NCI-H2196 treated with DMSO at 0.1 percent for 48 hours (cell line): ENCODE results near the gene SHLD1.
A peak's percentile ranks its signal among the peaks of the same experiment; 100 is the strongest.
"Not testable (repeated sequence)": the region's sequence is repeated elsewhere in the genome, so short reads cannot be mapped to it uniquely, and the experiment has no call there.

Experiments
- DNase-seq: peaks from one replicate; lab custom pipeline; 2025; ENCODE audit not compliant: unreplicated experiment; lab: John Stamatoyannopoulos, UW

The SHLD1 gene

GRCh38 chr20:5735845-5736510 lies 14.2 kb upstream of the SHLD1 start:
- peak; percentile 49 for DNase-seq

- no peak for DNase-seq
These were observed 12.6 kb upstream of the SHLD1 start for GRCh38 chr20:5737619-5737953.

DNA sequence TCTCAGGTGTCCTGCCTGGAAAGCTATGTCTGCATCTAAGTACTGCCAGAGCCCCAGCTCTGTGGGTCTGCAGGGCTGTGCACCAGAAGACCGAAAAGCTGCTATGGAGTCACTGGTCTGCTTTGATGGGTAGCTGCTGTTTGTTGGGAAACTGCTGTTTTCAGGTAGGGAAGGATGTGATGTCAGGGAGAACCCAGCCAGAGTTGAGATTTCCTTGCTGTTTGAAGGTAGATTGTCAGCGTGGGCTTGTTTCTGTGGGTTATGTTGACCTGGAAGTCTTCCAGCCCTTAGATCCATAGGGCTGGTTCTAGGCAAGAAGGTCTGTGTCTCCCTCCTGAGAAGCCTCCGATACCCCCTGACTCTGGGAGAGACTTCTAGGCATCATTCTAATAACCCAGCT lies 12.2 kb upstream of the SHLD1 start:
- DNase-seq: no peak

- DNase-seq: not testable (repeated sequence)
These were observed 9.6 kb upstream of the SHLD1 start for GRCh38 chr20:5740643-5741042.

GRCh38 chr20:5741089-5741488 lies 9.1 kb upstream of the SHLD1 start:
- DNase-seq: no peak

- DNase-seq: no peak
These were observed 8.2 kb upstream of the SHLD1 start for GRCh38 chr20:5742041-5742440.

GRCh38 chr20:5745416-5746030 lies 4.7 kb upstream of the SHLD1 start:
- no peak for DNase-seq

DNA sequence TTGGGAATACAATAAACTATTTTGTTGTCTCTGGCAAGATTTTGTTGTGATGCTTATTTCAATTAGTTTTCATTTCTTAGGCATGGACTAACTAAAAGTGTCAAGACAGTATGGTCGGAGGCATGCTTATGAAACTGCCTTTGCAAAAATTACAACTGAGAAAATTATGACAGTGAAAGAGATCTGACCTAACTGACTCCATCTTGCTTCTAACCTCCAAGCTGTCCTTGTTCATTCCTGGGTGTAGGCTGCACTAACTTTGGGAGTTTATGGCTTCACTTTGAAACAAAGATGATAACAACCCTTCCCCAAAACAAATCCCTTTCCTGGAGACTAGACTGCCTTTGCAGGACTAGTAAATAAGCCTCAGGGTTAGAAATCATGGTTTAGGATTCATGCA lies 4.1 kb upstream of the SHLD1 start:
- DNase-seq: no peak

DNA sequence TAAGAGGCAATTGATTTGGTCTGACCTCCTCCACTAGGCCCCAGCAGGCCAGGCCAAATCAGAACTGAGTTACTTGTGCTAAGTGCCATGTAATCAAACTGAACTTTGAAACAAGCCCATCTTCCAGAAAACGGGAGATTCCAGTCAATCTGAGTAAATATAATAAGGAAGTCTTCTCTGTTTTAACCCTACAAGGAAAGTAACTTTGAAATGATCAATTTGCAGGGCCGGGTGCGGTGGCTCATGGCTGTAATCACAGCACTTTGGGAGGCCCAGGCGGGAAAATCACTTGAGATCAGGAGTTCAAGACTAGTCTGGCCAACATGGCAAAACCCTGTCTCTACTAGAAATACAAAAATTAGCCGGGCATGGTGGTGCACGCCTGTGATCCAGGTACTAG lies 2.0 kb upstream of the SHLD1 start:
- no peak for DNase-seq

DNA sequence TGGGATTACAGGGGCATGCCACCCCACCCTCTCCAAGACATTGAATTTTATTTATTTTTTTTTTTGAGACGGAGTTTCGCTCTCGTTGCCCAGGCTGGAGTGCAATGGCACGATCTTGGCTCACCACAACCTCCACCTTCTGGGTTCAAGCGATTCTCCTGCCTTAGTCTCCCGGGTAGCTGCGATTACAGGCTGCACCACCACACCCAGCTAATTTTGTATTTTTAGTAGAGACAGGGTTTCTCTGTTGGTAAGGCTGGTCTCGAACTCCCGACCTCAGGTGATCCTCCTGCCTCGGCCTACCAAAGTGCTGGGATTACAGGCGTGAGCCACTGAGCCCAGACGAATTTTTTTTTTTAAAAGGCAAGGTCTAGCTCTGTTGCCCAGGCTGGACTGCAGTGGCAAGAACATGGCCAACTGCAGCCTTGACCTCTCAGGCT lies 669 bp upstream of the SHLD1 start:
- not testable (repeated sequence) for DNase-seq

DNA sequence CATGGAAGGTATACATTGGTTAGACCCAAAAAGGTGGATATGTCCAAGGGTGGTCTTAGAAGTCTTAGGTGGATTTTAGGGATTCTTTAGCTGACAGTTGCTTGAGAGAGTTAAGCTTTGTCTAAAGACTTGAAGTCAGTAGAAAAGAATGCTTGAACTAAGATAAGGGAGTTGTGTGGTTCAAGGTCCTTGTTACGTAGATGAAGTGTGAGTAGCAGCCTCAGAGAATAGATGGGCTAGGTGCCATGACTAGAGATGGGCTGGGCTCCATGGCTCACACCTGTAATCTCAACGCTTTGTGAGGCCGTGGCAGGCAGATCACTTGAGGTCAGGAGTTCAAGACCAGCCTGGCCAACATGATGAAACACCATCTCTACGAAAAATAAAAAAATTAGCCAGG lies 1.7 kb downstream of the SHLD1 start:
- DNase-seq: no peak

DNA sequence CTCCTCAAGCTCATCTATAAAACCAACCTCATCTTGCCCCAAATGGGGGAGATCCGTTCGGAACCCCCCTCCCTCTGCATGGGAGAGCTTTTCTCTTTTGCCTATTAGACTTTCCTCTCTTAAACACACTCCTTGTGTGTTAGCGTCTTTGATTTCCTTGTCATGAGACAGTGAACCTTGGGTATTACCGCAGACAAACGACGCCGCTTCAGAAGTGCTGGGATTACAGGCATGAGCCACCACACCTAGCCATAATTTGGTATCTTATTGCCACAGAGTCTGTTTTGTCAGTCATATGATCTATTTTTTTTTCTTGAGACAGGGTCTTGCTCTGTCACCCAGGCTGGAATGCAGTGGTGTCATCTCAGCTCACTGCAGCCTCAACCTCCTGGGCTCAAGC lies 3.6 kb downstream of the SHLD1 start:
- no peak for DNase-seq

DNA sequence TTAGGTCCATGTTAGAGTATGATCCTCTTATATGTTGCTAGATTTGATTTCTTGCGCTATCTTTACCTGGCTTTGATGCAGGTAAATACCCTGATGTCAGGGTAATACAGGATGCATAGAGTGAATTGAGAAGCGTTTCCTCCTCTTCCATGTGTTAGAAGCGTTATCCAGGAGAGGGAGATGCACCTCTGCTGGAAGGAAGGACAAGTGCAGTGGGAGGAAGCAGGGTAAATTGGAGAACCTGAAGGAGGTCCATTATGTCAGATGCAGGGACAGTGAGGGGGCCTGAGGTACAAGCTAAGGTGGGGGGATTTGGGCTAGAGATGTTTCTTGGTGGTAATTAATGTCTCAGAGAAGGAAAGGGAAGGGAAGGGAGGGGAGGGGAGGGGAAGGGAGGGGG lies 7.7 kb downstream of the SHLD1 start:
- no peak for DNase-seq

DNA sequence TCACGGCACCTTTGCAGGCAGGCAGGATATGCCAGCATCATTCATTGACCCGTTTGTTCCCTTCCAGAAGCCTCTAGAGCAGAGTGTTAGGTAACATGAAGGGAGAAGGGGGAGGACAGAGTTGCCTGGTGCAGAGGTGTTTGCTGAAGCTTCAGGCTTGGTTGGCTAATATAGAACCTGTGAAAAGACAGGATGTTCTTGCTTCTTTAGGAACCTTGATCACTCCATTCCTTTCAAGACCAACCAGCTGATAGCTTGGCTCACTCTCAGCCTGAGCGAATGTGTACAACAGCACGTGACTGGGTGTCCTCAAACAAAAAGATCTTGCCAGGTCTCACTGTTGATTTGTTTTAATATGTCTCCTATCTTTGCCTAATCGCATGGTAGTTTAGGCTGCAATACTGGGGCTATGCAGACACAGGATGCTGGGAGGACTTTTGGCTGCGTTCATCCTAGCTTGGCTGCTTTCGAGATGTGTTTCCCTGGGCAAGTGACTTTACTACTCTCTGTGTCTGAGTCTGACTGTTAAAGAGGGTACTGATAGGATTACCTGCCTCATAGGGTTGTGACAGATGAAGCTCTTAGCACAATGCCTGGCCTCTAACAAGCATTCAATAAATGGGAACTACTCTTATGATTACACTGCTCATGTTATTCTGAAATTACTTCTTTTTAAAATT lies 16.0 kb downstream of the SHLD1 start:
- DNase-seq: peak; percentile 74

DNA sequence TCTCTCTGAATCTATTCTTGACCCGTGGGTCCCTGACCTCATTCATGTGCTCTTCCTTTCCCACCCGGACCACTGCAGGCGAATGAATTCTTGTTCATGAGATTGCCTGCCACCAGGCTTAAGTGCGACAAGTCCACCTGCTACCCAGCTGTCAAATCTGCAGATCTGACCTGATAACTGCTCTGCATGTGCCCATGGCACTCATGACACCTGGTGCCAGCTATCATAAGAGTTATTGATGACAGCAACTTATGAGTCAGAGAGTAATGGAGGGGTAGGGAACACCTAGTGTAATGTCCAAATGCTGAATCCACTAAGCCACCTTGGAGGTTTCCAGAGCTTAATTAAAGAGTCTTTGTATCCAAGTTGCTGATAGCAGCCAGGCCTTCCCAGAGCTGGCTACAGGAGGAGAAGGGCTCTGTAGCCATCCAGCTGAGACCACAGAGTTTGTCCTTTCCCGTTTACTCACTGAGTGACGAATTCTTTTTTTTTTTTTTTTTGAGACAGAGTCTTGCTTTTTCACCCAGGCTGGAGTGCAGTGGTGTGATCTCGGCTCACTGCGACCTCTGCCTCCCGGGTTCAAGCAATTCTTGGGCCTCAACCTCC lies 17.4 kb downstream of the SHLD1 start:
- no peak for DNase-seq

DNA sequence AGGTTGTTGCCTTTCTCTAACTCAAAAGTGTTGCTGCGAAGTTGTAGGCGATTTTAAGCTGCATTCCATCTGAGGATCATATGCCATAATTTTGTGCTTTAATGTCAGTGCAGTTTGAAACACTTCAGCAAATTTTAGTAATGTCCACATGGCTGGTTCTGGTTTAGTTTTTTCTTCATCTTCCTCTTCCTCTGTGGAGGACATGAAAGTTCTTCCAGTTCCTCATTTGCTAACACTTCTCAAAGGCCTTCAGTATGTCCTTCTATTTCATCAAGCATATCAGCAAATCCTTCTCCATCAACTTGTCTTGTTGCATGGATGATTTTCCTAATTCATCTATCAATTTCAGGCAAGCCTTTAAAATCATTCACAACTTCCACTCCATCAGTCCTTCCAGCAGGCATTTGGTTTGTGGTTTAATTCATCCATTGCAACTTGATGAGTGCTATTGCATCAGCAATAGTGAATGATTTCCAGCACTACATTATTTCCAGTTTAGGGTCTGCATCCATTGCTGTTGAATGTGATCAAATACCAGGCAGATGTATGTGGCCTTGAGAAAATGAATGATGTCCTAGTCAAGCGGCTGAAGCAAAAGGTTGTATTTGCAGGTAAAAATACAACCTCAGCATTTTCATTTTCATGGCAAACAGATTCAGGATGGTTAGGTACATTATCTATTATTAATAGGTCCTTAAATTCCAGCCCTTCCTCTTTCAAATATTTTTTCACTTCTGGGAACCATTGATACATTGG lies 20.2 kb downstream of the SHLD1 start:
- no peak for DNase-seq

DNA sequence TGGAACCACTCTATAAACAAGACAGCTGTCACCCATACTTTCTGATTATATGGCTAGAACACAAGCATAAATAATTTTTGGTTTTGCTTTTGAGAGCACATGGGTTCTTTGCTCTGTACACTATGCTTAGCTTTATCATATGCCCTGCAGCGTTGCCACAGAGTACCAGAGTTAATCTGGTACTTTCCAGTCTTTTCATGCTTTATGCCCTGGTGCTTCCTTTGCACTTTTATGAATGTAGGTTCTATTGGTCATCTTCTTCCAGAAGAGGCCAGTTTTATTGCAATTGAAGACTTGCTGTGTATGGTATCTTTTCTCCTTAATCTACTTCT lies 20.8 kb downstream of the SHLD1 start:
- no peak for DNase-seq

GRCh38 chr20:5772704-5773103 lies 22.5 kb downstream of the SHLD1 start:
- DNase-seq: no peak

DNA sequence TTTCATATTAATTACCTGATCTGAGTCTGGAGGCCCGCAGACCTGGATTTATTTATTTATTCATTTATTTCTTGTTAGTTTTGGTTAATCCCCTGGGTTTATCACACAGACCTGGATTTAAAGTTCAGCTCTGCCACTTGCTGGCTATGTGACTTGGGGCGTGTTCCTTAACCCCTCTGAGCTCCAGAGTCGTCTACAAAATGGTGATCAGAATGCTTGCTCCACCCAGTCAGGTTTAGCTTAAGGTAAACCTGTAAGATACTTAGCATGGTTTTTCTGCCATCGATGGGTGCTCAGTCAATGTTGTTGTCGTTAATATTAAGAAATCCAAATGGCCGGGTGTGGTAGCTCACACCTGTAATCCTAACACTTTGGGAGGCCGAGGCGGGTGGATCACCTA lies 23.4 kb downstream of the SHLD1 start:
- DNase-seq: no peak

DNA sequence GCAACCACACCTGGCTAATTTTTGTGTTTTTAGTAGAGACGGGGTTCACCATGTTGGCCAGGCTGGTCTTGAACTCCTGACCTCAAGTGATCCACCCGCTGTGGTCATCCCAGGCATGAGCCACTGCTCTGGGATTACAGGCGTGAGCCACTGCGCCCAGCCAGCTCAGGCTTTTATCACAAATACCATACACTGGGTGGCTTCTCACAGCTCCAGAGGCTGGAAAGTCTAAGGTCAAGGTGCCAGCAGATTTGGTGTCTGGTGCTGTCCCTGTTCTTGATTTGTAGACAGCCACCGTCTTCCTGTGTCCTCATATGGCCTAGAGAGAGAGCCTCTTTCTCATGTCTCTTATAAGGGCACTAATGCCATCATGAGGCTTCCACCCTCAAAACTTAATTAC lies 25.9 kb downstream of the SHLD1 start:
- no peak for DNase-seq

GRCh38 chr20:5779071-5779900 lies 29.1 kb downstream of the SHLD1 start:
- no peak for DNase-seq
